Adrenal gland (tissue), 5 donors: ENCODE measurements around the gene LILRA6.

Source experiments
- CTCF ChIP-seq, 6 experiments: fragments of 450-650 bp in 4 of 6; fragments of 200-600 bp in 2 of 6; sonication (generic) in 1 of 6; IDR thresholded peaks; 1 replicate in 5 of 6; 2 replicates in 1 of 6; pipeline versions ENCODE4 v1.5.1 to v1.8.0; 2016 to 2021; ENCODE audit warnings: antibody characterized with exemption in 6 of 6, mild to moderate bottlenecking in 2 of 6, moderate library complexity in 1 of 6
- POLR2A ChIP-seq, 2 donors: fragments of 450-650 bp; IDR thresholded peaks; one replicate each; pipeline ENCODE4 v1.6.1; 2017; ENCODE audit warnings: antibody characterized with exemption in 2 of 2, mild to moderate bottlenecking in 2 of 2, moderate library complexity in 1 of 2
- donor health status: DM: no; HTN: no; CAD: no.

GRCh38 chr19:54287456-54287855 is 44.9 kb upstream of the LILRA6 start:
- no peak for TF ChIP-seq CTCF (IDR thresholded peaks at IDR 0.05)
- TF ChIP-seq POLR2A (IDR thresholded peaks at IDR 0.05) = no peak
